ENCODE data around the gene RAP1GAP.

- TF ChIP-seq, protein P1, sequence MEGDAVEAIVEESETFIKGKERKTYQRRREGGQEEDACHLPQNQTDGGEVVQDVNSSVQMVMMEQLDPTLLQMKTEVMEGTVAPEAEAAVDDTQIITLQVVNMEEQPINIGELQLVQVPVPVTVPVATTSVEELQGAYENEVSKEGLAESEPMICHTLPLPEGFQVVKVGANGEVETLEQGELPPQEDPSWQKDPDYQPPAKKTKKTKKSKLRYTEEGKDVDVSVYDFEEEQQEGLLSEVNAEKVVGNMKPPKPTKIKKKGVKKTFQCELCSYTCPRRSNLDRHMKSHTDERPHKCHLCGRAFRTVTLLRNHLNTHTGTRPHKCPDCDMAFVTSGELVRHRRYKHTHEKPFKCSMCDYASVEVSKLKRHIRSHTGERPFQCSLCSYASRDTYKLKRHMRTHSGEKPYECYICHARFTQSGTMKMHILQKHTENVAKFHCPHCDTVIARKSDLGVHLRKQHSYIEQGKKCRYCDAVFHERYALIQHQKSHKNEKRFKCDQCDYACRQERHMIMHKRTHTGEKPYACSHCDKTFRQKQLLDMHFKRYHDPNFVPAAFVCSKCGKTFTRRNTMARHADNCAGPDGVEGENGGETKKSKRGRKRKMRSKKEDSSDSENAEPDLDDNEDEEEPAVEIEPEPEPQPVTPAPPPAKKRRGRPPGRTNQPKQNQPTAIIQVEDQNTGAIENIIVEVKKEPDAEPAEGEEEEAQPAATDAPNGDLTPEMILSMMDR (conservative IDR thresholded peaks at IDR 0.05): no peak
- TF ChIP-seq EZH2 (IDR thresholded peaks at IDR 0.05; ENCODE audit: low read depth): no peak
Measured at GRCh38 chr1:21634806-21635535, 34.2 kb downstream of the RAP1GAP start.

Data from PC-9 (cell line).